HEK293 (cell line): ENCODE data around the gene UNC45B.
A peak's percentile ranks its signal among the peaks of the same experiment; 100 is the strongest.

Source experiments
- CTCF ChIA-PET: fragments of 350-600 bp; formaldehyde crosslinking; extraction: SDS; loops from one replicate; lab custom pipeline; 2021; ENCODE audit warnings: antibody characterized with exemption; lab: Yijun Ruan, JAX
- POLR2A ChIA-PET: fragments of 300-600 bp; formaldehyde crosslinking; extraction: SDS; loops from one replicate; lab custom pipeline; 2020; ENCODE audit warnings: antibody characterized with exemption, inconsistent platforms; lab: Yijun Ruan, JAX
- H3K27ac ChIP-seq: fragments of 200-500 bp; sonication (Bioruptor generic); 2 replicates; pipeline ENCODE4 v1.5.1; 2014; ENCODE audit warnings: low read depth, low read length, control low read depth, inconsistent platforms; ENCODE audit errors: extremely low read depth
- H3K36me3 ChIP-seq, 2 experiments: fragments of 200-500 bp in 1 of 2; sonication (Bioruptor generic) in 1 of 2; 1 replicate in 1 of 2; 2 replicates in 1 of 2; pipeline ENCODE4 v1.5.1; 2014 to 2017; ENCODE audit warnings: inconsistent platforms in 2 of 2, low read length in 2 of 2; ENCODE audit not compliant: control insufficient read depth in 2 of 2, insufficient read depth in 1 of 2
- H3K4me1 ChIP-seq: fragments of 200-500 bp; sonication (Bioruptor generic); 2 replicates; pipeline ENCODE4 v1.5.1; 2014; ENCODE audit warnings: mild to moderate bottlenecking, low read length, inconsistent platforms; ENCODE audit not compliant: control insufficient read depth, insufficient read depth
- H3K4me3 ChIP-seq: 2 replicates; pipeline ENCODE4 v1.5.1; 2011; ENCODE audit warnings: low read depth, mild to moderate bottlenecking, control low read depth, low read length, moderate library complexity
- H3K9me3 ChIP-seq: fragments of 200-500 bp; sonication (Bioruptor generic); 2 replicates; pipeline ENCODE4 v1.5.1; 2014; ENCODE audit warnings: low read depth, low read length, inconsistent platforms; ENCODE audit not compliant: control insufficient read depth, insufficient read depth
- HOXA7 ChIP-seq: sonication (generic); formaldehyde crosslinking; IDR thresholded peaks from 2 replicates; pipeline ENCODE4 v1.8.1; 2022; ENCODE audit warnings: missing genetic modification reagents, borderline replicate concordance
- PRDM4 ChIP-seq: fragments of 450-650 bp; formaldehyde crosslinking; IDR thresholded peaks from 2 replicates; pipeline ENCODE4 v1.5.1; 2017; ENCODE audit warnings: missing biosample characterization, missing genetic modification characterization
- RBAK ChIP-seq: fragments of 450-650 bp; formaldehyde crosslinking; IDR thresholded peaks from 2 replicates; pipeline ENCODE4 v1.5.1; 2016; ENCODE audit warnings: missing biosample characterization, missing genetic modification characterization
- REPIN1 ChIP-seq: fragments of 450-650 bp; formaldehyde crosslinking; IDR thresholded peaks from 2 replicates; pipeline ENCODE4 v1.5.1; 2017; ENCODE audit warnings: missing biosample characterization, missing genetic modification characterization, low read depth
- TSHZ1 ChIP-seq: fragments of 450-650 bp; formaldehyde crosslinking; IDR thresholded peaks from 2 replicates; pipeline ENCODE4 v1.5.1; 2016; ENCODE audit warnings: missing biosample characterization, missing genetic modification characterization, borderline replicate concordance
- ZBTB17 ChIP-seq: fragments of 450-650 bp; formaldehyde crosslinking; IDR thresholded peaks from 2 replicates; pipeline ENCODE4 v1.5.1; 2016; ENCODE audit warnings: missing biosample characterization, missing genetic modification characterization
- ZBTB20 ChIP-seq: fragments of 450-650 bp; formaldehyde crosslinking; IDR thresholded peaks from 2 replicates; pipeline ENCODE4 v1.5.1; 2016; ENCODE audit warnings: missing biosample characterization, missing genetic modification characterization
- ZIC2 ChIP-seq: fragments of 450-650 bp; formaldehyde crosslinking; IDR thresholded peaks from 2 replicates; pipeline ENCODE4 v1.5.1; 2016; ENCODE audit warnings: missing biosample characterization, missing genetic modification characterization
- ZNF121 ChIP-seq: fragments of 450-650 bp; formaldehyde crosslinking; IDR thresholded peaks from 2 replicates; pipeline ENCODE4 v1.5.1; 2016; ENCODE audit warnings: missing biosample characterization, missing genetic modification characterization
- ZNF19 ChIP-seq: fragments of 450-650 bp; formaldehyde crosslinking; IDR thresholded peaks from 2 replicates; pipeline ENCODE4; 2016; ENCODE audit warnings: missing biosample characterization, missing genetic modification characterization, low read depth
- ZNF24 ChIP-seq: fragments of 450-650 bp; formaldehyde crosslinking; IDR thresholded peaks from 2 replicates; pipeline ENCODE4 v1.5.1; 2016; ENCODE audit warnings: missing biosample characterization, missing genetic modification characterization
- ZNF26 ChIP-seq: fragments of 450-650 bp; formaldehyde crosslinking; IDR thresholded peaks from 2 replicates; pipeline ENCODE4 v1.5.1; 2016; ENCODE audit warnings: missing biosample characterization, missing genetic modification characterization
- ZNF341 ChIP-seq: fragments of 450-650 bp; formaldehyde crosslinking; IDR thresholded peaks from 2 replicates; pipeline ENCODE4; 2016; ENCODE audit warnings: low read depth, missing biosample characterization, missing genetic modification characterization
- ZNF354C ChIP-seq: fragments of 450-650 bp; formaldehyde crosslinking; IDR thresholded peaks from 2 replicates; pipeline ENCODE4 v1.5.1; 2016; ENCODE audit warnings: missing biosample characterization, missing genetic modification characterization, low read depth, borderline replicate concordance
- ZNF433 ChIP-seq: fragments of 450-650 bp; formaldehyde crosslinking; IDR thresholded peaks from 2 replicates; pipeline ENCODE4 v1.5.1; 2016; ENCODE audit warnings: missing biosample characterization, missing genetic modification characterization, low read depth
- ZNF488 ChIP-seq: fragments of 450-650 bp; formaldehyde crosslinking; IDR thresholded peaks from 2 replicates; pipeline ENCODE4 v1.5.1; 2016; ENCODE audit warnings: missing biosample characterization, missing genetic modification characterization

Gene UNC45B

GRCh38 chr17:35162755-35163154 lies 15.1 kb downstream of the UNC45B start (continued):
- no peak for TF ChIP-seq ZNF341 (tag by site-specific recombination)
- TF ChIP-seq ZNF24 (tag by site-specific recombination) = no peak
- TF ChIP-seq ZBTB17 = no peak

GRCh38 chr17:35163886-35164285 lies 16.3 kb downstream of the UNC45B start:
- POLR2A ChIA-PET = interaction anchor here (1.0 kb wide), 1 partner anchor 79 kb away, joined by 3 read pairs; the partner anchor contains the start of gene SLFN5
- CTCF ChIA-PET = interaction anchor here (0.6 to 1.7 kb wide), 3 partner anchors 9 to 376 kb away, joined by 3 to 4 read pairs (median 4); no protein-coding TSS in a partner anchor
- H3K27ac ChIP-seq = no peak overlapping the region
- TF ChIP-seq ZNF19 (tag by site-specific recombination) = no peak
- TF ChIP-seq PRDM4 (tag by site-specific recombination) = no peak
- TF ChIP-seq ZBTB20 = no peak
- no peak for TF ChIP-seq ZNF433 (tag by site-specific recombination)
- no peak for TF ChIP-seq ZNF121 (tag by site-specific recombination)
- TF ChIP-seq TSHZ1 = no peak
- TF ChIP-seq, all 188 proteins: peak for 0
- no peaks in the 10 kb centered on the region for H3K36me3 ChIP-seq
- H3K4me1 ChIP-seq = peaks cover 4% of the 10 kb centered on the region; the same call in 1 of the 2 replicates
- H3K4me3 ChIP-seq = no peak overlapping the region
- no peaks in the 10 kb centered on the region for H3K9me3 ChIP-seq

- Histone ChIP-seq H3K9me3 (no peaks in the 10 kb centered on the region), H3K36me3 (no peaks in the 10 kb centered on the region), H3K4me3 (no peak overlapping the region), H3K4me1 (peaks cover 4% of the 10 kb centered on the region; the same call in 1 of the 2 replicates), H3K27ac (no peak overlapping the region)
- TF ChIP-seq REPIN1 (tag by site-specific recombination) = no peak
- TF ChIP-seq ZNF488 (tag by site-specific recombination) = no peak
- no peak for TF ChIP-seq ZNF26 (tag by site-specific recombination)
- TF ChIP-seq RBAK (tag by site-specific recombination) = no peak
- TF ChIP-seq ZNF24 (tag by site-specific recombination) = no peak
- TF ChIP-seq HOXA7 (CRISPR knock-in tag) = no peak
- peak; percentile 37 for TF ChIP-seq ZIC2 (tag by site-specific recombination)
- TF ChIP-seq ZNF354C (tag by site-specific recombination) = no peak
- CTCF ChIA-PET = interaction anchor here (0.6 to 1.7 kb wide), 4 partner anchors 148 to 375 kb away, joined by 3 to 4 read pairs (median 4); no protein-coding TSS in a partner anchor
- POLR2A ChIA-PET = no interaction called here
Measured at GRCh38 chr17:35164716-35165115, 17.1 kb downstream of the UNC45B start.
